Uterus (tissue), 2 donors: ENCODE data around the gene FBLN2.

Source experiments
- CTCF ChIP-seq, 4 experiments: fragments of 200-600 bp in 2 of 4; fragments of 450-650 bp in 2 of 4; sonication (generic) in 2 of 4; IDR thresholded peaks; one replicate each; pipeline ENCODE4 v1.5.1; 2016 to 2019; ENCODE audit warnings: antibody characterized with exemption in 4 of 4, mild to moderate bottlenecking in 2 of 4, moderate library complexity in 1 of 4
- POLR2A ChIP-seq, 2 donors: fragments of 450-650 bp; IDR thresholded peaks; one replicate each; pipeline ENCODE4 v1.6.1; 2016; ENCODE audit warnings: antibody characterized with exemption in 2 of 2, mild to moderate bottlenecking in 1 of 2, moderate library complexity in 1 of 2

GRCh38 chr3:13583251-13584180 is 34.6 kb downstream of the FBLN2 start:
- TF ChIP-seq CTCF (IDR thresholded peaks at IDR 0.05) (no peak), POLR2A (IDR thresholded peaks at IDR 0.05) (no peak)
